ENCODE measurements around the gene PRPSAP2.
"Not testable (repeated sequence)": the region's sequence is repeated elsewhere in the genome, so short reads cannot be mapped to it uniquely, and the experiment has no call there.

PRPSAP2 gene, protein sequence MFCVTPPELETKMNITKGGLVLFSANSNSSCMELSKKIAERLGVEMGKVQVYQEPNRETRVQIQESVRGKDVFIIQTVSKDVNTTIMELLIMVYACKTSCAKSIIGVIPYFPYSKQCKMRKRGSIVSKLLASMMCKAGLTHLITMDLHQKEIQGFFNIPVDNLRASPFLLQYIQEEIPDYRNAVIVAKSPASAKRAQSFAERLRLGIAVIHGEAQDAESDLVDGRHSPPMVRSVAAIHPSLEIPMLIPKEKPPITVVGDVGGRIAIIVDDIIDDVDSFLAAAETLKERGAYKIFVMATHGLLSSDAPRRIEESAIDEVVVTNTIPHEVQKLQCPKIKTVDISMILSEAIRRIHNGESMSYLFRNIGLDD

GRCh38 chr17:18857864-18858566, at the start of gene PRPSAP2:
Gene PRPSAP2 (plus strand): TSS chr17:18858131. CDS start chr17:18865834, 7,703 bp downstream.
- Histone ChIP-seq H3K9me3 (ENCODE audit: control insufficient read depth, low read length) (no peaks in the 10 kb centered on the region), H3K9ac (ENCODE audit: low read length) (peak within 1 kb of the TSS; percentile 89), H3K27me3 (ENCODE audit: control insufficient read depth, insufficient read depth, low read length) (no peaks in the 10 kb centered on the region), H3K4me1 (ENCODE audit: control insufficient read depth, insufficient read depth, low read length) (peaks cover 14% of the 10 kb centered on the region), H3K4me3 (ENCODE audit: low read length) (no peak within 1 kb of the TSS), H3K36me3 (ENCODE audit: control insufficient read depth, insufficient read depth, low read length) (no peaks in the 10 kb centered on the region)

DNA sequence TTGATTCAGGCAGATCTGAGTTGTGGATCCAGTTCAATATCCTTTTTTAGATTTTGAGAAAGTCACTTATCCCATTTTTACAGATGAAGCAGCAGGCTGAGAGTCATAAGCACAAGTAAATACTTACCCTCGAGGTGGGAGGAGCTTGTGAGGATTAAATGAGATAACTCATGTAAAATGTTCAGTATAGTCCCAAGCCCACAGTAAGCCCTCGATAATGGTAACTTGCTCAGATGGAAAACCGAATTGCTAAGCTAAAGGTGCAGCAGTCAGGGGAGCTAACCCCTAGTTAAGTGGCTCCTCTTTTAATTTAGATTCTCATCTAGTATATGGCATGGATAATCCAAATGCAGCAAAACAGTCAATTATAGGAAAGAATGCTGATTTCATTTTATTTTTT, 42.0 kb upstream of the PRPSAP2 start:
- not testable (repeated sequence) for H3K4me3 ChIP-seq (ENCODE audit: low read length); H3K9ac ChIP-seq (ENCODE audit: low read length); H3K4me1 ChIP-seq (ENCODE audit: control insufficient read depth, insufficient read depth, low read length); H3K27me3 ChIP-seq (ENCODE audit: control insufficient read depth, insufficient read depth, low read length); H3K9me3 ChIP-seq (ENCODE audit: control insufficient read depth, low read length); H3K36me3 ChIP-seq (ENCODE audit: control insufficient read depth, insufficient read depth, low read length)

DNA sequence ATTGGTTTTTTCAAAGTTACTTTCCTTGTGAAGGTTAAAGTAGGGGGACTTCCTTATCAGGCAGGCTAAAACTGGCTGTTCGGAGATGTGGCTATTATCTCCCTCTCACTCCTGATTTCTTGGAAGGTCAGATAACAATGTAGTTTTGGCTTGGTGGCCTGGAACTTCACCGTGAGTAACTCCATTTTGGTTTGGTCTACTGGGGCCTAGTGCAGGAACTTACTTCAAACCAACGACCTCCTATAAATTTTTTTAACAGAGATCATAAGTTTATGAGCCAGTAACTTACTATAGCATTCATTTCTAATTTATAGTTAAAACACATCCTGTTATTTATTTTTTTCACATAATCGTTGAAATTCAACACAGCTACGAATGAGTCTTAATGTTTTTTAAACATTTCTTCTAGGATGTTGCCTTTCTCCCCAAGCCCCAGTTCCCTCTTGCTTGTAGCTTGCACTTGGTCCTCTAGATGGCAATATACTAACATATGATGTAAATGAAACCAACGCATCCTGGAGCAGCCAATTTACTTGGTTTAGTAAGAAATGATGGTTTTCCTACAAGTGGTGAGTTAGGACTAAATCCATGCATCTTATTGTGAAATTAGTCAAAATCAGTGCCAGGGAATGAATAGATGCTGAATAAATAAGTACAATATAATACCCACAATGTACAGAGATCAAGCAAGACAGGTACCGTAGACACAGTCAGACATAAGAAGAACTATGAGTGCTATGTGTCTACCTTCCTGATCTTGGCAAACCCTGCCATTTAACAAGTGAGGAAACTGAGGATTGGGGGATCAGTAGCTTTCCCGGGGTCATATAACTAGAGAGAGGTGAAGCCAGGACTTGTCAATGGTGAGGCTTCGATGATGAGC, 41.2 kb upstream of the PRPSAP2 start:
- not testable (repeated sequence) for H3K9me3 ChIP-seq (ENCODE audit: control insufficient read depth, low read length); H3K4me1 ChIP-seq (ENCODE audit: control insufficient read depth, insufficient read depth, low read length); H3K27me3 ChIP-seq (ENCODE audit: control insufficient read depth, insufficient read depth, low read length); H3K36me3 ChIP-seq (ENCODE audit: control insufficient read depth, insufficient read depth, low read length); H3K9ac ChIP-seq (ENCODE audit: low read length); H3K4me3 ChIP-seq (ENCODE audit: low read length)

DNA sequence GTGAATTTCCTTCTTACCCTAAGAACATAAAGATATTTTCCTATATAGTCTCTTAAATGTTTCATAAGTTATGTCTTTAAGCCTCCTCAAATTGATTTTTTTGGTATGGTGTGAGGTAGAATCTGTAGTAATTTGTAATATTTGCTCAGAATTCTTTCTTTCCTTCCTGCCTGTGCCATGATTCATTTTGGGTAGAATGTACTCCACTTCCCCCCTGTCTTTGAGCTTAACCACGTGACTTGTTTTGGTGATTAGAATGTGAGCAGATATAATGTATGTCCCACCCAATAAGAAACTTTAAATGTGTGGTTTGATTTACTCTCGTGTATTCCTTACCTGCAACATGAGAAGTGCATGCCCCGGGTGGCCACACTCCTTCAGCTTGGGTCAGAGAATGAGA, 36.5 kb upstream of the PRPSAP2 start:
- H3K4me3 ChIP-seq (ENCODE audit: low read length); H3K9ac ChIP-seq (ENCODE audit: low read length); H3K36me3 ChIP-seq (ENCODE audit: control insufficient read depth, insufficient read depth, low read length): not testable (repeated sequence)

GRCh38 chr17:18827613-18828012, 30.3 kb upstream of the PRPSAP2 start:
- not testable (repeated sequence) for H3K27me3 ChIP-seq (ENCODE audit: control insufficient read depth, insufficient read depth, low read length); H3K9ac ChIP-seq (ENCODE audit: low read length); H3K36me3 ChIP-seq (ENCODE audit: control insufficient read depth, insufficient read depth, low read length); H3K9me3 ChIP-seq (ENCODE audit: control insufficient read depth, low read length); H3K4me1 ChIP-seq (ENCODE audit: control insufficient read depth, insufficient read depth, low read length); H3K4me3 ChIP-seq (ENCODE audit: low read length)

More for the DNA sequence above, 36.5 kb upstream of the PRPSAP2 start:
- not testable (repeated sequence) for H3K9me3 ChIP-seq (ENCODE audit: control insufficient read depth, low read length); H3K27me3 ChIP-seq (ENCODE audit: control insufficient read depth, insufficient read depth, low read length); H3K4me1 ChIP-seq (ENCODE audit: control insufficient read depth, insufficient read depth, low read length)

- Histone ChIP-seq H3K36me3 (ENCODE audit: control insufficient read depth, insufficient read depth, low read length) (no peaks in the 10 kb centered on the region), H3K9me3 (ENCODE audit: control insufficient read depth, low read length) (no peaks in the 10 kb centered on the region), H3K4me1 (ENCODE audit: control insufficient read depth, insufficient read depth, low read length) (peaks cover 7% of the 10 kb centered on the region), H3K9ac (ENCODE audit: low read length) (no peak overlapping the region), H3K4me3 (ENCODE audit: low read length) (no peak overlapping the region), H3K27me3 (ENCODE audit: control insufficient read depth, insufficient read depth, low read length) (no peaks in the 10 kb centered on the region)
These were observed 9.4 kb upstream of the PRPSAP2 start for GRCh38 chr17:18848501-18848900.

DNA sequence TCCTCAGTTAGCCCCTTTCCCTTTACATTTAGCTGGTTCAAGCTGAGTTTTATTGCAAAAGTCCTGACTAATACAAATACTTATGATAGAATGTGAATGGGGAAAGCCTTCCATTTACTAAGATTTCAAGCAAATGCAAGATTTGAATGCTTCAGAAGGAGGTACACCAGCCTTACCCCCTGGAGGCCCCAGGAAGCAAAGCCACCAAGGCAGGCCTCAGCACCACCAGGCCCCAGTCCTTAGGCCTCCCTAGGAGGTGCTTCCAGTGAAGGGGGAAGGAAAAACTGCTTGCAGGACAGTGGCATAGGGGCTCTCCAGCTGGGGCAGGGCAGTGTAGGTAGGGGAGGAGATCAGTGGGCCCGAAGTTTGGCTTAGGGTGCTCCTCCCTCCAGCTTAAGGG, 7.3 kb upstream of the PRPSAP2 start:
- Histone ChIP-seq H3K36me3 (ENCODE audit: control insufficient read depth, insufficient read depth, low read length) (no peaks in the 10 kb centered on the region), H3K27me3 (ENCODE audit: control insufficient read depth, insufficient read depth, low read length) (no peaks in the 10 kb centered on the region)

GRCh38 chr17:18851201-18851600, 6.7 kb upstream of the PRPSAP2 start:
- Histone ChIP-seq H3K36me3 (ENCODE audit: control insufficient read depth, insufficient read depth, low read length) (no peaks in the 10 kb centered on the region), H3K4me1 (ENCODE audit: control insufficient read depth, insufficient read depth, low read length) (peaks cover 14% of the 10 kb centered on the region), H3K9ac (ENCODE audit: low read length) (peak overlapping the region; percentile 18), H3K27me3 (ENCODE audit: control insufficient read depth, insufficient read depth, low read length) (no peaks in the 10 kb centered on the region), H3K4me3 (ENCODE audit: low read length) (no peak overlapping the region), H3K9me3 (ENCODE audit: control insufficient read depth, low read length) (no peaks in the 10 kb centered on the region)

More for the DNA sequence above, 7.3 kb upstream of the PRPSAP2 start:
- H3K9me3 ChIP-seq (ENCODE audit: control insufficient read depth, low read length), result no peaks in the 10 kb centered on the region
- peak overlapping the region; percentile 18 for H3K9ac ChIP-seq (ENCODE audit: low read length)
- H3K4me1 ChIP-seq (ENCODE audit: control insufficient read depth, insufficient read depth, low read length), result peaks cover 11% of the 10 kb centered on the region
- H3K4me3 ChIP-seq (ENCODE audit: low read length), result no peak overlapping the region

GRCh38 chr17:18854956-18855355, 3.0 kb upstream of the PRPSAP2 start:
- H3K9me3 ChIP-seq (ENCODE audit: control insufficient read depth, low read length), result no peaks in the 10 kb centered on the region
- no peak overlapping the region for H3K9ac ChIP-seq (ENCODE audit: low read length)
- H3K36me3 ChIP-seq (ENCODE audit: control insufficient read depth, insufficient read depth, low read length), result no peaks in the 10 kb centered on the region
- H3K4me1 ChIP-seq (ENCODE audit: control insufficient read depth, insufficient read depth, low read length), result peaks cover 14% of the 10 kb centered on the region
- H3K4me3 ChIP-seq (ENCODE audit: low read length), result no peak overlapping the region
- no peaks in the 10 kb centered on the region for H3K27me3 ChIP-seq (ENCODE audit: control insufficient read depth, insufficient read depth, low read length)

- H3K4me1 ChIP-seq (ENCODE audit: control insufficient read depth, insufficient read depth, low read length), result peaks cover 19% of the 10 kb centered on the region
- H3K9ac ChIP-seq (ENCODE audit: low read length), result peak overlapping the region; percentile 55
- H3K27me3 ChIP-seq (ENCODE audit: control insufficient read depth, insufficient read depth, low read length), result no peaks in the 10 kb centered on the region
- no peaks in the 10 kb centered on the region for H3K36me3 ChIP-seq (ENCODE audit: control insufficient read depth, insufficient read depth, low read length)
- H3K9me3 ChIP-seq (ENCODE audit: control insufficient read depth, low read length), result no peaks in the 10 kb centered on the region
- H3K4me3 ChIP-seq (ENCODE audit: low read length), result peak overlapping the region; percentile 54
These were observed 1.9 kb upstream of the PRPSAP2 start for GRCh38 chr17:18855831-18856569.

GRCh38 chr17:18856570-18856915, 1.4 kb upstream of the PRPSAP2 start:
- Histone ChIP-seq H3K9ac (ENCODE audit: low read length) (peak overlapping the region; percentile 55), H3K27me3 (ENCODE audit: control insufficient read depth, insufficient read depth, low read length) (no peaks in the 10 kb centered on the region), H3K36me3 (ENCODE audit: control insufficient read depth, insufficient read depth, low read length) (no peaks in the 10 kb centered on the region), H3K4me3 (ENCODE audit: low read length) (peak overlapping the region; percentile 54), H3K4me1 (ENCODE audit: control insufficient read depth, insufficient read depth, low read length) (peaks cover 14% of the 10 kb centered on the region), H3K9me3 (ENCODE audit: control insufficient read depth, low read length) (no peaks in the 10 kb centered on the region)

All from mucosa of stomach (tissue), 1 donor.